ENCODE results near the gene PEAK1. TPM values are rescaled to one million over a fixed set of nuclear protein-coding genes. Genes with fewer than 3 reads are reported as not detected.

PEAK1 gene
- total RNA-seq, 1 donor from 2014 or later, result 10.2 TPM

GRCh38 chr15:77071305-77072223, 348.3 kb downstream of the PEAK1 start:
- H3K27me3 ChIP-seq (ENCODE audit: control insufficient read depth, insufficient read depth, low read length), result peaks cover 2% of the 10 kb centered on the region
- no peak for TF ChIP-seq CTCF (IDR thresholded peaks at IDR 0.05; ENCODE audit: insufficient read depth, low read length, poor library complexity, severe bottlenecking)
- H3K4me3 ChIP-seq (ENCODE audit: low read depth, low read length), result no peak overlapping the region
- DNase-seq (ENCODE audit: low read depth), result no peak
- no peaks in the 10 kb centered on the region for H3K36me3 ChIP-seq (ENCODE audit: control insufficient read depth, insufficient read depth, low read length)

GRCh38 chr15:77070495-77071304, 349.2 kb downstream of the PEAK1 start, which contains the start of gene TSPAN3:
TSPAN3 (minus strand) TSS chr15:77071109; CDS start chr15:77070954, 155 bp downstream.
- DNase-seq (ENCODE audit: low read depth), result peak; percentile 54
- no peak for TF ChIP-seq CTCF (IDR thresholded peaks at IDR 0.05; ENCODE audit: insufficient read depth, low read length, poor library complexity, severe bottlenecking)
- Histone ChIP-seq H3K4me3 (ENCODE audit: low read depth, low read length) (peak within 1 kb of the TSS; percentile 74), H3K27me3 (ENCODE audit: control insufficient read depth, insufficient read depth, low read length) (peaks cover 2% of the 10 kb centered on the region), H3K36me3 (ENCODE audit: control insufficient read depth, insufficient read depth, low read length) (no peaks in the 10 kb centered on the region)

- DNase-seq (ENCODE audit: low read depth), result no peak
- H3K36me3 ChIP-seq (ENCODE audit: control insufficient read depth, insufficient read depth, low read length), result no peaks in the 10 kb centered on the region
- no peak for TF ChIP-seq CTCF (IDR thresholded peaks at IDR 0.05; ENCODE audit: insufficient read depth, low read length, poor library complexity, severe bottlenecking)
- H3K4me3 ChIP-seq (ENCODE audit: low read depth, low read length), result peak overlapping the region; percentile 74
- peaks cover 2% of the 10 kb centered on the region for H3K27me3 ChIP-seq (ENCODE audit: control insufficient read depth, insufficient read depth, low read length)
Observed at GRCh38 chr15:77070180-77070494, 349.8 kb downstream of the PEAK1 start.

- H3K36me3 ChIP-seq (ENCODE audit: control insufficient read depth, insufficient read depth, low read length), result no peaks in the 10 kb centered on the region
- TF ChIP-seq CTCF (IDR thresholded peaks at IDR 0.05; ENCODE audit: insufficient read depth, low read length, poor library complexity, severe bottlenecking), result no peak
- DNase-seq (ENCODE audit: low read depth), result no peak
Observed at GRCh38 chr15:77069521-77070121, 350.3 kb downstream of the PEAK1 start.

GRCh38 chr15:77068633-77069032, 351.3 kb downstream of the PEAK1 start:
- H3K27me3 ChIP-seq (ENCODE audit: control insufficient read depth, insufficient read depth, low read length), result no peaks in the 10 kb centered on the region
- DNase-seq (ENCODE audit: low read depth), result no peak
- no peak overlapping the region for H3K4me3 ChIP-seq (ENCODE audit: low read depth, low read length)
- TF ChIP-seq CTCF (IDR thresholded peaks at IDR 0.05; ENCODE audit: insufficient read depth, low read length, poor library complexity, severe bottlenecking), result no peak
- no peaks in the 10 kb centered on the region for H3K36me3 ChIP-seq (ENCODE audit: control insufficient read depth, insufficient read depth, low read length)

More at GRCh38 chr15:77069521-77070121, 350.3 kb downstream of the PEAK1 start:
- H3K4me3 ChIP-seq (ENCODE audit: low read depth, low read length), result peak overlapping the region; percentile 74
- peaks cover 2% of the 10 kb centered on the region for H3K27me3 ChIP-seq (ENCODE audit: control insufficient read depth, insufficient read depth, low read length)

All from kidney epithelial cell (primary cell).